ENCODE measurements around the gene SH3RF3. TPM values are rescaled to one million over a fixed set of nuclear protein-coding genes. Genes with fewer than 3 reads are reported as not detected.

The SH3RF3 gene
- total RNA-seq, 1 experiment from 2014 or later, result 0.82 TPM

- Histone ChIP-seq H3K9me3 (no peaks in the 10 kb centered on the region), H3K36me3 (no peaks in the 10 kb centered on the region), H3K4me3 (no peak overlapping the region), H3K27me3 (no peaks in the 10 kb centered on the region)
- DNase-seq, result no peak
Measured at GRCh38 chr2:109317471-109318095, 188.6 kb downstream of the SH3RF3 start.

- Histone ChIP-seq H3K36me3 (no peaks in the 10 kb centered on the region), H3K9me3 (no peaks in the 10 kb centered on the region), H3K4me3 (no peak overlapping the region), H3K27me3 (no peaks in the 10 kb centered on the region)
- DNase-seq, result peak; percentile 96
Measured at GRCh38 chr2:109318150-109318948, 189.3 kb downstream of the SH3RF3 start.

- Histone ChIP-seq H3K27me3 (no peaks in the 10 kb centered on the region), H3K9me3 (no peaks in the 10 kb centered on the region), H3K36me3 (no peaks in the 10 kb centered on the region), H3K4me3 (no peak overlapping the region)
- no peak for DNase-seq
Measured at GRCh38 chr2:109318949-109319342, 189.9 kb downstream of the SH3RF3 start.

- H3K9me3 ChIP-seq, result no peaks in the 10 kb centered on the region
- no peak for DNase-seq
- no peaks in the 10 kb centered on the region for H3K27me3 ChIP-seq
- no peak overlapping the region for H3K4me3 ChIP-seq
- no peaks in the 10 kb centered on the region for H3K36me3 ChIP-seq
Measured at GRCh38 chr2:109320195-109320922, 191.4 kb downstream of the SH3RF3 start.

GRCh38 chr2:109321570-109321969 lies 192.6 kb downstream of the SH3RF3 start:
- no peaks in the 10 kb centered on the region for H3K27me3 ChIP-seq
- H3K9me3 ChIP-seq, result no peaks in the 10 kb centered on the region
- no peak for DNase-seq
- H3K4me3 ChIP-seq, result no peak overlapping the region
- no peaks in the 10 kb centered on the region for H3K36me3 ChIP-seq

GRCh38 chr2:109322111-109322510 lies 193.1 kb downstream of the SH3RF3 start:
- Histone ChIP-seq H3K9me3 (no peaks in the 10 kb centered on the region), H3K27me3 (no peaks in the 10 kb centered on the region), H3K36me3 (no peaks in the 10 kb centered on the region), H3K4me3 (no peak overlapping the region)
- DNase-seq, result peak; percentile 91

GRCh38 chr2:109322641-109323040 lies 193.6 kb downstream of the SH3RF3 start:
- no peaks in the 10 kb centered on the region for H3K36me3 ChIP-seq
- H3K4me3 ChIP-seq, result no peak overlapping the region
- DNase-seq, result no peak
- no peaks in the 10 kb centered on the region for H3K9me3 ChIP-seq
- H3K27me3 ChIP-seq, result no peaks in the 10 kb centered on the region

GRCh38 chr2:109324861-109325260 lies 195.9 kb downstream of the SH3RF3 start:
- Histone ChIP-seq H3K36me3 (no peaks in the 10 kb centered on the region), H3K9me3 (peaks cover 5% of the 10 kb centered on the region), H3K27me3 (no peaks in the 10 kb centered on the region), H3K4me3 (no peak overlapping the region)
- peak; percentile 97 for DNase-seq

GRCh38 chr2:109325570-109325969 lies 196.6 kb downstream of the SH3RF3 start:
- Histone ChIP-seq H3K27me3 (no peaks in the 10 kb centered on the region), H3K9me3 (peaks cover 5% of the 10 kb centered on the region), H3K36me3 (no peaks in the 10 kb centered on the region), H3K4me3 (no peak overlapping the region)
- no peak for DNase-seq

GRCh38 chr2:109326306-109326705 lies 197.3 kb downstream of the SH3RF3 start:
- DNase-seq, result no peak
- H3K4me3 ChIP-seq, result no peak overlapping the region
- no peaks in the 10 kb centered on the region for H3K27me3 ChIP-seq
- no peaks in the 10 kb centered on the region for H3K36me3 ChIP-seq
- H3K9me3 ChIP-seq, result peaks cover 5% of the 10 kb centered on the region

- peaks cover 5% of the 10 kb centered on the region for H3K9me3 ChIP-seq
Measured at GRCh38 chr2:109330056-109330455, 201.1 kb downstream of the SH3RF3 start.

GRCh38 chr2:109331081-109331480 lies 202.1 kb downstream of the SH3RF3 start:
- Histone ChIP-seq H3K4me3 (no peak overlapping the region), H3K9me3 (peaks cover 5% of the 10 kb centered on the region), H3K27me3 (no peaks in the 10 kb centered on the region), H3K36me3 (no peaks in the 10 kb centered on the region)
- DNase-seq, result no peak

More at GRCh38 chr2:109330056-109330455, 201.1 kb downstream of the SH3RF3 start:
- Histone ChIP-seq H3K27me3 (no peaks in the 10 kb centered on the region), H3K4me3 (no peak overlapping the region), H3K36me3 (no peaks in the 10 kb centered on the region)
- no peak for DNase-seq

- H3K9me3 ChIP-seq, result peaks cover 5% of the 10 kb centered on the region
- peak; percentile 94 for DNase-seq
- no peaks in the 10 kb centered on the region for H3K36me3 ChIP-seq
- no peaks in the 10 kb centered on the region for H3K27me3 ChIP-seq
- peak overlapping the region; percentile 20; the same call in 1 of the 2 replicates for H3K4me3 ChIP-seq
Measured at GRCh38 chr2:109331896-109332848, 203.2 kb downstream of the SH3RF3 start.

- Histone ChIP-seq H3K36me3 (no peaks in the 10 kb centered on the region), H3K9me3 (peaks cover 5% of the 10 kb centered on the region), H3K4me3 (no peak overlapping the region), H3K27me3 (no peaks in the 10 kb centered on the region)
- no peak for DNase-seq
Measured at GRCh38 chr2:109332880-109333279, 203.9 kb downstream of the SH3RF3 start.

GRCh38 chr2:109333414-109334210 lies 204.6 kb downstream of the SH3RF3 start:
- no peak for DNase-seq
- no peaks in the 10 kb centered on the region for H3K36me3 ChIP-seq
- no peaks in the 10 kb centered on the region for H3K9me3 ChIP-seq
- no peaks in the 10 kb centered on the region for H3K27me3 ChIP-seq
- no peak overlapping the region for H3K4me3 ChIP-seq

All from MG63 (cell line).